K562 (cell line): ENCODE results near the gene ARMC6.

Experiments
- CEBPB ChIP-seq: fragments of 450-650 bp; IDR thresholded peaks from 2 replicates; pipeline ENCODE4 v1.6.1; 2016; ENCODE audit warnings: missing genetic modification characterization, missing compliant biosample characterization
- CREB1 ChIP-seq, 2 experiments: sonication (generic) in 1 of 2; formaldehyde crosslinking in 1 of 2; IDR thresholded peaks; 2 replicates each; pipeline versions ENCODE4 v1.6.1 to v1.8.0; 2012 to 2022; ENCODE audit warnings: inconsistent platforms in 1 of 2, mild to moderate bottlenecking in 1 of 2, missing genetic modification reagents in 1 of 2, moderate library complexity in 1 of 2
- CTBP1 ChIP-seq: fragments of 450-650 bp; IDR thresholded peaks from 2 replicates; pipeline ENCODE4 v1.6.1; 2016; ENCODE audit warnings: borderline replicate concordance
- ETV5 ChIP-seq: sonication (generic); formaldehyde crosslinking; IDR thresholded peaks from 2 replicates; pipeline ENCODE4 v1.4.0; 2020; ENCODE audit warnings: low read depth, mild to moderate bottlenecking, missing genetic modification reagents
- EZH2 ChIP-seq: IDR thresholded peaks from 2 replicates; pipeline ENCODE4 v1.6.1; 2012; ENCODE audit warnings: low read depth, mild to moderate bottlenecking, inconsistent platforms, low read length, borderline replicate concordance
- NFIC ChIP-seq: fragments of 450-650 bp; IDR thresholded peaks from 2 replicates; pipeline ENCODE4 v1.6.1; 2017; ENCODE audit warnings: mild to moderate bottlenecking, inconsistent platforms
- POLR2A ChIP-seq: fragments of 450-650 bp; conservative IDR thresholded peaks from 2 replicates; pipeline ENCODE4 v1.6.1; 2016
- SMARCC2 ChIP-seq: fragments of 450-650 bp; IDR thresholded peaks from 2 replicates; pipeline ENCODE4 v1.6.1; 2017; ENCODE audit warnings: antibody characterized with exemption, moderate library complexity, mild to moderate bottlenecking, low read depth
- ZNF232 ChIP-seq: sonication (generic); formaldehyde crosslinking; IDR thresholded peaks from 2 replicates; pipeline ENCODE4 v1.8.0; 2022; ENCODE audit warnings: mild to moderate bottlenecking, missing genetic modification reagents
- TF ChIP-seq, protein P1 (sequence below), 2 experiments: IDR thresholded peaks; 2 replicates each; pipeline ENCODE4 v1.6.1; 2011; ENCODE audit warnings: borderline replicate concordance in 1 of 2, control low read depth in 1 of 2, low read depth in 1 of 2, low read length in 1 of 2, mild to moderate bottlenecking in 1 of 2, mixed read lengths in 1 of 2, moderate library complexity in 1 of 2; ENCODE audit not compliant: insufficient read depth in 1 of 2, insufficient read length in 1 of 2, poor library complexity in 1 of 2, severe bottlenecking in 1 of 2; ENCODE audit errors: extremely low read depth in 1 of 2
- TF ChIP-seq, protein P2 (sequence below), 3 experiments: IDR thresholded peaks in 2 of 3; conservative IDR thresholded peaks in 1 of 3; 2 replicates each; pipeline ENCODE4 v1.5.1; 2011 to 2012; ENCODE audit warnings: low read length in 3 of 3, mild to moderate bottlenecking in 3 of 3, control low read depth in 2 of 3, improper control_type of control experiment in 1 of 3, inconsistent platforms in 1 of 3, low read depth in 1 of 3, mixed read lengths in 1 of 3, moderate library complexity in 1 of 3; ENCODE audit not compliant: insufficient read depth in 2 of 3
- TF ChIP-seq, protein P3 (sequence below): fragments of 450-650 bp; IDR thresholded peaks from 2 replicates; pipeline ENCODE4 v1.6.1; 2014; ENCODE audit warnings: low read depth, mild to moderate bottlenecking, moderate library complexity, borderline replicate concordance
- TF ChIP-seq, protein P4 (sequence below): sonication (generic); formaldehyde crosslinking; IDR thresholded peaks from 2 replicates; pipeline ENCODE4 v1.8.0; 2023; ENCODE audit warnings: mild to moderate bottlenecking, missing genetic modification reagents

DNA sequence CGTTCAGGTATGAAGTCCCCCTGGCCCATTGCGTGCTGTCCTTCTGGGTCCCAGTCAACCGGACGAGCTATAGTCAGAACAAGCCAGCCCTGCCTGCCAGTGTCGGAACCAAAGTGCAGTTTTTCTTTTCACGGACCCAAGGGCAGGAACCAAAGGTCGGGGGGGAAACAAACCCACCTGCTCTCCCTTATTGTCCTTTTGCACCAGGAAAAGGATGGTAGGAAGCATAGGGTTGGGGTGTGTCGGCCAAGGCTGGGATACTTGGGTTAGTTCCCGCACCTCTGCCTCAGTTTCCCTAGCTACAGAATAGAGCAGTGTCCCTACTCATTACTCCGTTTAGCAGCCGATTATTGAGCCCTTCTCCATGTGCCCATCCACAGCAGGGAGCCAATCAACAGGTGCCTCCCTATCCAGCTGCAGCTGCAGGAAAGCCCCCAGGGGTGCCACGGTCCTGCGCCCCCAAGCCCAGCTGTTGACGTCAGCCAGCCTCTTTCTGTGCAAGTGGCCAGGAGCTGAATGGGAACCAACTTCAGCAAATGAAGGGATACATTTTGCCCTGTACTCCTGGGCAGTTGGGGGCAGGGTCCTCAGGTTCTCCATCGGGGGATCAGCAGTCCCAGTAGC is 21.0 kb downstream of the ARMC6 start:
- TF ChIP-seq, protein P1, sequence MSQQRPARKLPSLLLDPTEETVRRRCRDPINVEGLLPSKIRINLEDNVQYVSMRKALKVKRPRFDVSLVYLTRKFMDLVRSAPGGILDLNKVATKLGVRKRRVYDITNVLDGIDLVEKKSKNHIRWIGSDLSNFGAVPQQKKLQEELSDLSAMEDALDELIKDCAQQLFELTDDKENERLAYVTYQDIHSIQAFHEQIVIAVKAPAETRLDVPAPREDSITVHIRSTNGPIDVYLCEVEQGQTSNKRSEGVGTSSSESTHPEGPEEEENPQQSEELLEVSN (IDR thresholded peaks at IDR 0.05; ENCODE audit: borderline replicate concordance in 1 of 2, extremely low read depth in 1 of 2, insufficient read depth in 1 of 2, insufficient read length in 1 of 2, low read depth in 1 of 2, low read length in 1 of 2, poor library complexity in 1 of 2, severe bottlenecking in 1 of 2) = no peak
- TF ChIP-seq CREB1 (IDR thresholded peaks at IDR 0.05) (no peak), CREB1 (CRISPR knock-in tag; IDR thresholded peaks at IDR 0.05) (no peak), CEBPB (tag) (no peak), EZH2 (no peak), CTBP1 (no peak), SMARCC2 (no peak), ETV5 (no peak), POLR2A (0 out of 2 replicates have a peak, but pooled peaks have one; percentile 1), NFIC (no peak), ZNF232 (CRISPR knock-in tag) (no peak)
- TF ChIP-seq, protein P2, sequence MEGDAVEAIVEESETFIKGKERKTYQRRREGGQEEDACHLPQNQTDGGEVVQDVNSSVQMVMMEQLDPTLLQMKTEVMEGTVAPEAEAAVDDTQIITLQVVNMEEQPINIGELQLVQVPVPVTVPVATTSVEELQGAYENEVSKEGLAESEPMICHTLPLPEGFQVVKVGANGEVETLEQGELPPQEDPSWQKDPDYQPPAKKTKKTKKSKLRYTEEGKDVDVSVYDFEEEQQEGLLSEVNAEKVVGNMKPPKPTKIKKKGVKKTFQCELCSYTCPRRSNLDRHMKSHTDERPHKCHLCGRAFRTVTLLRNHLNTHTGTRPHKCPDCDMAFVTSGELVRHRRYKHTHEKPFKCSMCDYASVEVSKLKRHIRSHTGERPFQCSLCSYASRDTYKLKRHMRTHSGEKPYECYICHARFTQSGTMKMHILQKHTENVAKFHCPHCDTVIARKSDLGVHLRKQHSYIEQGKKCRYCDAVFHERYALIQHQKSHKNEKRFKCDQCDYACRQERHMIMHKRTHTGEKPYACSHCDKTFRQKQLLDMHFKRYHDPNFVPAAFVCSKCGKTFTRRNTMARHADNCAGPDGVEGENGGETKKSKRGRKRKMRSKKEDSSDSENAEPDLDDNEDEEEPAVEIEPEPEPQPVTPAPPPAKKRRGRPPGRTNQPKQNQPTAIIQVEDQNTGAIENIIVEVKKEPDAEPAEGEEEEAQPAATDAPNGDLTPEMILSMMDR (IDR thresholded peaks at IDR 0.05 in 2 of 3, conservative IDR thresholded peaks at IDR 0.05 in 1 of 3; ENCODE audit: insufficient read depth in 2 of 3, low read depth in 1 of 3, low read length in 3 of 3) = no peak
- TF ChIP-seq, protein P3, sequence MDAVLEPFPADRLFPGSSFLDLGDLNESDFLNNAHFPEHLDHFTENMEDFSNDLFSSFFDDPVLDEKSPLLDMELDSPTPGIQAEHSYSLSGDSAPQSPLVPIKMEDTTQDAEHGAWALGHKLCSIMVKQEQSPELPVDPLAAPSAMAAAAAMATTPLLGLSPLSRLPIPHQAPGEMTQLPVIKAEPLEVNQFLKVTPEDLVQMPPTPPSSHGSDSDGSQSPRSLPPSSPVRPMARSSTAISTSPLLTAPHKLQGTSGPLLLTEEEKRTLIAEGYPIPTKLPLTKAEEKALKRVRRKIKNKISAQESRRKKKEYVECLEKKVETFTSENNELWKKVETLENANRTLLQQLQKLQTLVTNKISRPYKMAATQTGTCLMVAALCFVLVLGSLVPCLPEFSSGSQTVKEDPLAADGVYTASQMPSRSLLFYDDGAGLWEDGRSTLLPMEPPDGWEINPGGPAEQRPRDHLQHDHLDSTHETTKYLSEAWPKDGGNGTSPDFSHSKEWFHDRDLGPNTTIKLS = no peak
- TF ChIP-seq, protein P4, sequence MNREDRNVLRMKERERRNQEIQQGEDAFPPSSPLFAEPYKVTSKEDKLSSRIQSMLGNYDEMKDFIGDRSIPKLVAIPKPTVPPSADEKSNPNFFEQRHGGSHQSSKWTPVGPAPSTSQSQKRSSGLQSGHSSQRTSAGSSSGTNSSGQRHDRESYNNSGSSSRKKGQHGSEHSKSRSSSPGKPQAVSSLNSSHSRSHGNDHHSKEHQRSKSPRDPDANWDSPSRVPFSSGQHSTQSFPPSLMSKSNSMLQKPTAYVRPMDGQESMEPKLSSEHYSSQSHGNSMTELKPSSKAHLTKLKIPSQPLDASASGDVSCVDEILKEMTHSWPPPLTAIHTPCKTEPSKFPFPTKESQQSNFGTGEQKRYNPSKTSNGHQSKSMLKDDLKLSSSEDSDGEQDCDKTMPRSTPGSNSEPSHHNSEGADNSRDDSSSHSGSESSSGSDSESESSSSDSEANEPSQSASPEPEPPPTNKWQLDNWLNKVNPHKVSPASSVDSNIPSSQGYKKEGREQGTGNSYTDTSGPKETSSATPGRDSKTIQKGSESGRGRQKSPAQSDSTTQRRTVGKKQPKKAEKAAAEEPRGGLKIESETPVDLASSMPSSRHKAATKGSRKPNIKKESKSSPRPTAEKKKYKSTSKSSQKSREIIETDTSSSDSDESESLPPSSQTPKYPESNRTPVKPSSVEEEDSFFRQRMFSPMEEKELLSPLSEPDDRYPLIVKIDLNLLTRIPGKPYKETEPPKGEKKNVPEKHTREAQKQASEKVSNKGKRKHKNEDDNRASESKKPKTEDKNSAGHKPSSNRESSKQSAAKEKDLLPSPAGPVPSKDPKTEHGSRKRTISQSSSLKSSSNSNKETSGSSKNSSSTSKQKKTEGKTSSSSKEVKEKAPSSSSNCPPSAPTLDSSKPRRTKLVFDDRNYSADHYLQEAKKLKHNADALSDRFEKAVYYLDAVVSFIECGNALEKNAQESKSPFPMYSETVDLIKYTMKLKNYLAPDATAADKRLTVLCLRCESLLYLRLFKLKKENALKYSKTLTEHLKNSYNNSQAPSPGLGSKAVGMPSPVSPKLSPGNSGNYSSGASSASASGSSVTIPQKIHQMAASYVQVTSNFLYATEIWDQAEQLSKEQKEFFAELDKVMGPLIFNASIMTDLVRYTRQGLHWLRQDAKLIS (CRISPR knock-in tag) = no peak
